HG03045 (cell line): Measurements from ENCODE around the gene BDH2.
A peak's percentile ranks its signal among the peaks of the same experiment; 100 is the strongest.

ENCODE experiments used
- ATAC-seq: cut with Tn5 transposase; IDR thresholded peaks from one replicate; pipeline ENCODE4 v1.9.1; 2021; ENCODE audit warnings: mild to moderate bottlenecking, moderate library complexity; ENCODE audit not compliant: unreplicated experiment

The BDH2 gene

DNA sequence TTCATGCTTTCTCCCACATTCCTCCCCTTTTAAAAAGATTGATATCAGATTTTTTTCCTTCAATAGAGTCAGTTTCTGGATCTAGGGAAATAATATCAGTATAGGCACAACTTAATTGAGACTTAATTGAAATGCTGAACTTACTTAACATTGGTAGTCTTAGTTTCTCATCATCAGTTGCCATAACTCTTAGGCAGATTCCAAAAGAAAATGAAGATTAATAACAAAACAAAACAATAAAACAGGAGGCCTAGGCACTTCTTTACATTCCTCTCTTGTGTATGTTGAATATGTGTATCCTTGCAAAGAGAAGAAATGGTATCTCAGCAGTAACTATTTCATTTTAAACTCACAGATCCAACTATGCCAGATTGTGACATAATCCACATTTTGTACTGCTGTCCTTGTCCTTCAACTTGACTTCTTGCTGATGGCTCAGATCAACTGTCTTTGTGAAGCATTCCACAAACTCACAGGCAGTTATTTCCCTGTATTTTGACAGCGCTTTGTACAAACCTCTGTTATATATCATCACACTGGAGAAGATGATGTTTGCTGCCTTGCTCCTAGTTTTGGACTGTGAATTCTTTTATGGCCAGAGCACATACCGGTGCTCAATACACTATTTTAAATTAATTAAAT lies 14.0 kb downstream of the BDH2 start:
- ATAC-seq, result no peak

DNA sequence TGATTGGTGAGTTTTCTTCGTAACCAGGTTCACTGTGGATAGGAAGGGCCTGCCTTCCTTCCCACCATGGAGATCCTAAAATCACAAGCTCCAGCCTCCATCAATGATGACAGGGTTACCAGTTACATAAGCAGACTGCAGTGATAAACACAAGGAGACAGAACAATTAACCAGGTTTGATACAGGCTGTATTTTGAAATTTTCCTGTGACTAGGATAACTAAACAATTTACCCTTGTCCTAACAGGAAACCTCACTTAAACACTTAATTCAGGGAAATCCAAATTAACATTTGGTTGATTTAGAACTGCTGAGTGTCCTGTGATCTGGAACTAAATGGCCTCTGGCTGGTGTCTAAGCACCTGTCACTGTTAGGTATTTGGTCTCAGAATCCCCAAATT lies 20.0 kb downstream of the BDH2 start:
- ATAC-seq, result no peak

DNA sequence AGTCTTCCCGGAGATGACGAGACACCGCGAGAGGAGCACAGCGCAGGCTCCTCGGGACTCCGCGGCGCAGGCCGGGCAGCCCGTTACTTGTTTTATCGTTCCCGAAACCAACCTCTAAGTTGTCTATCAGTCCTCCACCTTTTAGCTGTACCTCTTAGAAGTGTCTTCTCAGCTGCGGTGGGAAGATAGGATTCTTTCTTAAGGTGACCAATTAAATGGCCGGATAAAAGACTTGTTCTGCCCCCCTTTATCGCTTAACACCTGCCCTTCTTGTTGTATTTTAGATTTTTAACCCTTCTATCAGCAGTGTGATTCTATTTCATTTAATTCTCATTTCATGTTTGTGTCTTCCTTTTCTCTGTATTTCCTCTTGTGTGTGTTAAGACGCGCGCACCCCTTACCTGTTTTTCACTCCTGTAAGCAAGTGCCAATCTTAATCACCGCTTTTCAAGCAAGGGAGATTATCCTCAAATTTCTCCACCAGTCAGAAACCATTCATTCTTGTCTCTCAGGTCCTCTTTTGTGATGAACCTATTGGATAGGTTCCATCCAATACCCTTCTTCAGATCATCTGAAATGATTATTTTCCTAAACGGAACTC lies 22.8 kb downstream of the BDH2 start, which contains the start of gene SLC9B2:
Gene SLC9B2 (minus strand): TSS at position 15 of the 601 bp plus-strand sequence. CDS start 9,211 bp downstream, outside the sequence.
- ATAC-seq, result peak; percentile 55

DNA sequence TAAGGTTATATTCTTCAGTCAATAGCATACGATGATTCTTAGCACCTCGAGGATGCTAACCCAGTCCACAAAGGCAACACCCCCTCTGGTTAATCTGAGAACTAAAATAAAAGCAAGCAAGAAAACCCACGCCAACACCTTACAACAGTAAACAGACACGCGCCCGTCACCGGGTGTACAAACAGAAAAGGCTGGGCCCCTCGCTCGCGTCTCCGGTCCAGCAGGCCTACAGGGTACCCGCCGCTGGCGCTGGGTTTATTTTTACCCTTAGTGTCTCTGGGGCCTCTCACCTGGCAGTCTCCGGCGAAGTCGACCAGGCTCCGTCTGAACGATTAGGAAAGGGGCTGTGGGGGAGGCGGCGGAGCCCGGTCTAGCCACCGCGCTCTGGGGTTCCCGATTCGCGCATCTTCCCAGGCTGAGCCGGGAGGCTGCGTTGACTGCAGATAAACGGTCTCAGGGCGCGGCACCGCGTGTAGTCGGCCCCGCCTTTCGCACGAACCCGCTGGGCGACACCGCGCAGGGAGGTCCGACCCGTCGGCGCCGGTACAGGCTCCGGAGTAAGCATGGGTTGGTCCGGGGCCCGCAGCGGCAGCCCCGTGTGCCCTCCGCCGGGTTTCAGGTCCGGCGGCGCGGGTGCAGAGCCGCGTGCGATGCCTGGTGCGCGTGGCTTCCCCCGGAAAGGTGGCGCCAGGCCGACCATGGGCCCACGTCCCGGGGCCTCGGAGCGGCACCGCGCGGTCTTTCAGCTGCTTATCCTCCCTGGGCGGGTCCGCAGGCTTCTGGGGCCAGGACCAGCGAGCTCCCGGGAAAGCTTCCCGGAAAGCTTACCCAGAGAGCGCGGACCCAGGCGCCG lies 23.5 kb downstream of the BDH2 start:
- ATAC-seq, result peak; percentile 60

DNA sequence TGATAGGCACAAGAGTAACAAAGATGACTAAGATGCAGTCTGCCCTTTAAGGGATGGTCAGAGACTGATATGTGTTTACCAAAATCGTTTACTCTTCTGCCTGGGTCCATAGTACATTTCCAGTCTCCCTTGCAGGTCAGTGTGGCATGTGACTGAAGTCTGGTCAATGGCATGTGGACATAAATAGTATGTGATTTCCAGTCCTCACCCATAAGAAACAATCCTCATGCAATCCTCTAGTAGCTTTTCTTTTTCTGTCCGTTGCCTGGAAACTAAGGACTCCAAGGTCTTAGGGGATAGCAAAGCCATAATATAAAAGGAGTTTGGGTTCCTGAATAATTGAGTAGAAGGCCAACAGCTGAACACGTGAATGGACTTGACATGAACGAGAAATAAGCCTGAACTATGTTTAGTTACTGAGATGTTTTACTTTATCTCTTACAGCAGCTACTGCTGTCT lies 24.2 kb downstream of the BDH2 start:
- no peak for ATAC-seq

DNA sequence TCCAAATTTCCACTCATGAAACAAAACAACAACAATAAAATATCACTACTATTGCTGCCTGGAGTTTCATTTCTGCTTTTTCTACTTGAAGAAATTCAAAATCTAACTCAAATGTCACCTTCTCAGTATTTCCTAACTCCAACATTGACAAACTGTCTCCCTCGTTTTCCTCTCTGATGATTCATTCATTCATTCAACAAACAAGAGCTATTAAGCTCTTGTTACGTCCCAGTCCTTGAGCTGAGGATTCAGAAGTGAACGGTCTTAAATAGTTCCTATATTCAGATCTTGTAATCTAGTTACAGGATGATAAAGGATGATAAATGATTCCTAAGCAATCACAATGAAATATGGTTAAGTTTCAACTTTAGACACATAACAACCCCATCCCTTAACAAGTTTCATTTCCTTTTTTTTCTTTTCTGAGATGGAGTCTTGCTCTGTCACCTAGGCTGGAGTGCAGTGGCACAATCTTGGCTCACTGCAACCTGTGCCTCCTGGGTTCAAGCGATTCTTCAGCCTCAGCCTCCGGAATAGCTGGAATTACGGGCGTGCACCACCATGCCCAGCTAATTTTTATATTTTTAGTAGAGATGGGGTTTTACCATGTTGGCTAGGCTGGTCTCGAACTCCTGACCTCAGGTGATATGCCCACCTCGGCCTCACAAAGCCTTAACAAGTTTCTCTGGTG lies 24.7 kb downstream of the BDH2 start:
- ATAC-seq, result peak; percentile 34

DNA sequence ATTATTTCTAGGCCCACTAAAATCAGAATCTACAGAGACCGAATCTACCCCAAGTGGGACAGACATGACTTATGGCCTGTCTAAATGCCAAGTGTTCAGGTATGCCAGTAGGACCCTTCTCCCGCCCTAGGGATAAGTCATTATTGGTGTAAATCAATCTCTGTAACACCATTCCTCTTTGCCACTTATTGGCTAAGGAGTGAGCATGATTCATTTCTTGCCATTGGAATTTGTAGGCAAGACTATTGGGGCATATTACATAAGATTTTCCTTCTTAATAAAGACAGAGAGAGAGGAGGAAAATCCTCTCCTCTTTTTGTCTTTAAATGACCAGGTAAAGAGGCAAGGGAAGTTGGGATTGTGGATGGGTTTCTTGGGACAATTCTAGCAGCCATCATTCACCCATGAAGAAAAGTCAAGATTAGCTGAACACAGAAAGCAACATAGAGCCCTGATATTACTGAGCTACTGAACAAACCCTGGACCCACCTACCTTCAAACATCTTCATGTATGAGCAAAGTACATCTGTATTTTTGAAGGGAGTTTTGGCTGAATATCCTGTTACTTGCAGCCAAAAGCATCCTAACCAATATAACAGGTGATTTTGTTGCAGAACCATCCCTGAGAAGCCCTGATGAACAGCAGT lies 25.7 kb downstream of the BDH2 start:
- no peak for ATAC-seq

DNA sequence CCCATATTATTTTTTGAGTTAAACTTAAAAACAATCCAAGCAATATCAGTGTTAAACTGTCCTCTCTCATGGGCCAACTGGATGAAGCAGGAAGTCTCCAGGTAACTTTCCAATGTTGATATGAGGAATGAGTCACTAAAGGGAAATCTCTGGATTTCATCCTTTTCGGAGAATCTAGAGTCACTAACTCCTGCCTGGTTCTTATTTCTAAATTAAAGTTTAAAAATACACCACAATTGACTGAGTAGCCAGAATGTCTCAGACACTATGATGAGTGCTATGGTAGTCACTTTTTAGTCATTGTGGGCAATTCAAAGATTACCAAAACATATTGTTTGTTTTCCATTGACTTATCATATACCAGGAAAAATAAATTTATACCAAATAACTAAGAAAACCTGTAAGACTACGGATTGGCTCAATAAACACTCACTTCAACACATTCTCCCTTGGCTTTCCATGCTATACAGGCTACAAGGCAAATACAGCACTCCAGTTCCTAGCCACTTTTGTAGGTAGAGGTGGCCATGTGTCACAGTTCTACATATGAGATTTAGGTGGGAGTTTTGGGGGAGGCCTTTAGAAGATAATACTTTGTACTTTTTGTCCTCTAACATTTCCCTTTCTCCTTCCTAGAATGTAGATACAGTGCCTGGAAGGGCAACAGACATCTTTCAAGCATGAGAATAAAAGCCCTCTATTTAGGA lies 31.6 kb downstream of the BDH2 start:
- ATAC-seq, result no peak

DNA sequence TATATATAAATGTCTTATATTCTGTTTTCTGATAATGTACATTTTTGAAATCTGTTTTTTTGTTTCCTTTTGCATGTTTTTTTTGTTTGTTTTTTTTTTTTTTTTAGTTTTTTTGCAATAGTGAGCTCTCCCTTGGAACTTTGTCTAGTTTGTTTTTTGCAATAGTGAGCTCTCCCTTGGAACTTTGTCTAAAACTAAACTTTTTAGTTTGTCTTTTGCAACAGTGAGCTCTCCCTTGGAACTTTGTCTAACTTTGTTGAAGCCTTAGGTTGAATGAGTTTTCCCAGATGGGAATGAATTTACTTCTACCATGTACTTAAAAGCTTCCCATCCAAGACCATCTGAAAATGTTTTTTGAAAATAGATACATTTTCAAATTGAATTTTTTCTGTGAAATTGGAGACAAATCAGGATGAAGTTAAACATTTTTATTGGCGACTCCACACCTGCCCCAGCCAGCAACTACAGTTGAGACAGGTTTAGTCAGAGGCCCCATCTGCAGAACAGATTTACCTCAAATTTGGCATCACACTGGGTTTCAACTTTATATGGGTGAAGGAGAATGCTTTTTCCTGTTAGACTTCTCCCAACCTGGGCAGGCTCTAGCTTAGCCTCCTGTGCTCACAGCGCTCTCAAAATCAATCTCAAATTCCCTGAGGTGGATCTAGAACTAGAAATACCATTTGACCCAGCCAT lies 39.0 kb downstream of the BDH2 start:
- ATAC-seq, result no peak

DNA sequence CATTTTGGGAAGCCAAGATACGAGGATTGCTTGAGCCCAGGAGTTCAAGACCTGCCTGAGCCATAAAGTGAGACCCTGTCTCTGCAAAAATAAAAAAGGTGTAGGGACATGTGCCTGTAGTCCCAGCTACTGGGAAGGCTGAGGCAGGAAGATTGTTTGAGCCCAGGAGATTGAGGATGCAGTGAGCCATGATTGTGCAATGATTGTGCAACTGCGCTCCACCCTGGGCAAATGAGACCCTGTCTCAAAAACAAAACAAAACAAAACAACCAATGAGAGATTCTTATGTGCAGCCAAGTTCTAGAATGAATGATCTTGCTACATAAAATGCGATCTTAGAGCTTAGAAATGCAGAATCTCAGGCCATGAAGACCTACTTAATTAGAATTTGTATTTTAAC lies 45.6 kb downstream of the BDH2 start:
- no peak for ATAC-seq

DNA sequence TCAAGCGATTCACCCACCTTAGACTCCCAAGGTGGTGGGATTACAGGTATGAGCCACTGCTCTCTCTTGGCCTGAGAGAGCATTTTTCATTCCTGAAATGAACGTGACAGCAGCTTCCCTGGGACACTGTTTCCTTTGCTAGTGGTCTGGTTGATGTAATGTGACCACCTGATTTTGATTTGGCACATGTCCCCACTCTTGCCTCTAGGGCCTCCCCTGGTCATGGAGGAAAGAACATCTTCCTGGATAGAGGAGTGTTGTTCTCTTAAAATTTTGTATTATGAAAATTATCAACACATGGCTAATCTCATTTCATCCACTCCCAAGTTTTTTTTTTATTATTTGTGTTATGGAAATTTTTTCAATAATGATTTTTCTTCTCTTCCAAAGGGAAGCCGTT lies 46.9 kb downstream of the BDH2 start:
- no peak for ATAC-seq

DNA sequence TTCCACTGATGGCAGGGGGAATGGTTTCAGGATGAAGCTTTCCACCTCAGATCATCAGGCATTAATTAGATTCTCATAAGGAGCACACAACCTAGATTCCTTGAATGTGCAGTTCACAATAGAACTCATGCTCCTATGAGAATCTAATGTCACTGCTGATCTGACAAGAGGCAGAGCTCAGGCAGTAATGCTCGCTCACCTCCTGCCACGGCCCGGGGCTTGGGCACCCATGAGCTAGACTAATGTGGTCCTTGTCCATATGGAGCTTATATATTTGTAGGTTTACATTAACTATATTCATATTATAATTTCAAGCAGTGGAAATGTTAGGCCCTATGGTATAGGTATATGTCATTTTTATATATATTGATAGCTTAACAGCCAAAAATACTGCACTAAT lies 47.5 kb downstream of the BDH2 start:
- ATAC-seq, result no peak

DNA sequence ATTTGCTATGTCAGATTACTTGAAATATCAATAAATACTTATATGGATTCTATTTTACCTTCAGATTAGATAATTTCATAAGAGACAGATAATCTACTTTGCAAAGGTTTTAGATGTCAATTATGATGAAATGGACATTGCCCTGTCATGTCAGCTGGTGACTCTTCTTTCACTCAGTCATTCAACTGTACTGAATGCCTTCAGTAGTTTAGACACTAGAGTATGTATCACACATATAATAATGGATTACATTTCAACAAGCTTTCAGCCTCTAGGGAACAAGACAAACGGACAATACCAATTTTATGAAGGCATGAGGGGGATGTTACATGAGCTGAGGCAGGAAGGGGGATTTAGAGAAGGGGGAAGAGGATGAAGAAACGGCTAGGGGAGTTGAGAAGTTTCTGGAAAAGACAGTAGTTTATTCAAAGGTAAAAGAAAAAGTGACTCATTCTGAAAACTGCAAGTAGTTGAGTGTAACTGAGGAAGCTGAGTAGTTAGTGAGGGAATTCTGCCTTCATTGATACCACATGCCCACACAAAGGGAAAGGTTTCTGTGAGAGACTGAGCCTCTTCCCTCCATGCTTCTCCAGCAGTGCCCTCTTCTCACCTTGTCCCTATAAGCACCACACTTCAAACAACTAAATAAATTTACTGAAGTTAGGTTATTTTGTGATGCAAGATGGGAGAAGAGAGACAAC lies 48.7 kb downstream of the BDH2 start:
- ATAC-seq, result no peak

DNA sequence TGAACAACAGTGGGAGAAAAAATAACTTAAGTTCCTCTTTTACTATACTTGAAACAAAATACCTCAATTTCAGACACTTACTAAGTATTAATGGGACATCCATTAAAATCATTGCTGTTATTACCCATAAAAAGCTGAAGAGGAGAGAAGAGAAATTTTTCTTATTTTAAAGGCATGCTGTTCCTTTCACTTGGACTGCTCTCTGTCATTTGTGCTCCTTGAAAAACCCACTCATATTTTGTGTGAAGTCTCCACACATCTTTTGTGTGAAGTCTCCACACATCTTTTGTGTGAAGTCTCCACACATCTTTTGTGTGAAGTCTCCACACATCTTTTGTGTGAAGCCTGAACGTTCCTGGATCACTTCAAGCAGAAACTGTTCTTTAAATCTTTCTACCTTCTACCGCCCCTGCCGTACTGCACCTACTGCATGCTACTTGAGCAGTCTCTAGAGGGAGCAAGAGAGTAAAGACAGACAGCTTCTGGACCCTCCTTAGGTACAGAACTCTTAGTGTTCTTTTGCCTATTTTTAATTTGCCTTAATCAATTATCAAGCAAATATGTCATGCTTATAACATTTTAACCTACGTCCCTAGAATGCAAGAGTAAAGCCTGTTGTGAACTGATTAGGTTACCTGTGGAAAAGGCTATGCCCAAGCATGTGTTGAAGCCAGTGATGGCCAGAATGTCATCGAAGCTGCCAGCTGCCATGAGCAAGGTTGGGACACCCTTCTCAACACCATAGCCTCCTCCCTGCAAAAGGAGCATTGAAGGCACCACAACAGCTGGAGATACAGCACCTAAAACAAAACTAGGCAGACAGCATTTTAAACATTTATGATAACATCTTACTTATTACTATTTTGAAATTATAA lies 53.0 kb downstream of the BDH2 start:
- peak; percentile 92 for ATAC-seq

DNA sequence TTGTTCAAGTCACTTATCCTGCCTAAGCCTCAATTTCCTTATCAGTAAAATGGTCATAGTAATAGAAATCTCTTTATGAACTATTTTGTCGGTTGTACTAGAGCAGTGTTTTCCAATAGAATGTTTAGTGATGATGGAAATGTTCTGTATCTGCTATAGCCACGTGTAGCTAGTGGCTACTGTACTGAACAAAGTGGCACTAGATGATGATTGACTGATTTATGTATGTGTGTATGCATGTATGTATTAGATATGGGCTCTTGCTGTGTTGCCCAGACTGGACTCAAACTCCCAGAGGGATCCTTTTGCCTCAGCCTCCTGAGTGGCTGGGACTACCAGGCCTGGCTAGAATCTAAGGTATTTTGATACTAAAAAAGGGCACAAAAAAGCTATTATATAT lies 55.5 kb downstream of the BDH2 start:
- ATAC-seq, result no peak

DNA sequence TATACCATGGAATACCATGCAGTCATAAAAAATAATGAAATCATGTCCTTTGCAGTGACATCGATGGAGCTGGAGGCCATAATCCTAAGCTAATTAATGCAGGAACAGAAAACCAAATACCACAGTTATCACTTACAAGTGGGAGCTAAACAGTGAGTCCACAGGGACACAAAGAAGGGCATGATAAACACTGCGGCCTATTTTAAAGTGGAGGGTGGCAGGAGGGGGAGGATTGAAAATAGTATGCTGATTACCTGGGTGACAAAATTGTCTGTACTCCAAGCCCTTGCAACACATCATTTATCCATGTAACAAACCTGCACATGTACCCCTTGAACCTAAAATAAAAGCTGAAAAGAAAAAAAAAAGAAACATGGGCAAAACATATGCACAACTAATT lies 63.5 kb downstream of the BDH2 start:
- ATAC-seq, result no peak

DNA sequence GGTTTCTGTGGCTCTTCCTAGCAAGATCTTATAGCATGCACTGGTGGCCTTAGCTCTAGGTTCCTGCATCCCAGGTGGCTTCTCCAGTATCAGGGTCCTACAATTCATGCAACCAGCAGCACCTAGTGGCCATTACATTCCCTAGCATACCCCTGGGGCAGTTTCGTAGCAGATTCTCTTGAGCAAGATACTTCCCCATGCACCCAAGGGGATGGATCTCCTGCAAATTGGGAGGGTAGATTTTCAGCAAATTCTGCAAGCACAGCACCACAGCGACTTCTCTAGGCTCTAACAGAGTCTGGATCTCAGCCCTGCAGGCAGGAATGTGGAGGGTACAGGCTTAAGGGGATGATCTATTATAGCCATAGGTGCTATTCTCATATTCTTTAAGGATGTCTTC lies 67.1 kb downstream of the BDH2 start:
- no peak for ATAC-seq

DNA sequence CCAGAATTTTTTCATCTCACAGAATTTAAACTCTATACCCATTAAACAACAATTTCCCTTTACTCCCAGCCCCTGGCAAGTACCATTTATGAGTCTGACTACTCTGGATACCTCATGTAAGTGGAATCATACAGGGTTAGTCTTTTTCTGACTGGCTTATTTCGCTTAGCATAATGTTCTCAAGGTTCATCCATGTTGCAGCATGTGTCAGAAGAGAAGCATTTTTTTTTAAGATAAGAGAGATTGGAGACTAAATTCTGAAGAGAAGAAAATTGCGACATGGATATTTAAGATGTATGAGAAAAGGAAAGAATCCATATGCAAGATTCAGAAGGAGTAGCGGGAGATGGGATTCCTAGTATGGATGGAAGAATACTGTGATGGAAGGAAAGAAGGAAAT lies 68.8 kb downstream of the BDH2 start:
- no peak for ATAC-seq
